ENCODE results near the gene GNL3.

- TF ChIP-seq CTCF (IDR thresholded peaks at IDR 0.05) = no peak
- no peak for TF ChIP-seq POLR2A (IDR thresholded peaks at IDR 0.05)
Measured at GRCh38 chr3:52743721-52744120, 57.9 kb downstream of the GNL3 start.

Measured in adrenal gland (tissue), 5 donors.